IPS-NIHi11 (cell line): Measurements from ENCODE around the gene OSCP1.

Experiments used
- DNase-seq: peaks from one replicate; pipeline ENCODE4 v3.0.0; 2012; ENCODE audit warnings: mixed read lengths, low spot score

The OSCP1 gene

DNA sequence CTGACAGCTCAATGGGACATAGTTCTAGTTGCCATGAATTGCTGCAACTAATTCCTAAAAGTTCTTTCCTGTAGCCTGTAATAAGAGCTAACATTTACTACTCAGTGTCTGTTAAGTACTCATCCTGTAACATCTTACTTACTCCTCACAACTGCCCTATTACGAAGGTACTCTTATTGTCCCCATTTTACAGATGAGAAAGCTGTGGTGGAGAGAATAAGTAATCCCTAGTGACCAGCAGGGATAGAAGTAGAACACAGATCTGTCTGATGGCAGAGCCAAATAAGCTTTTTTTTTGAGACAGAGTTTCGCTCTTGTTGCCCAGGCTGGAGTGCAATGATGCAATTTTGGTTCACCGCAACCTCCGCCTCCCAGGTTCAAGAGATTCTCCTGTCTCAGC, 67.6 kb downstream of the OSCP1 start:
- no peak for DNase-seq

DNA sequence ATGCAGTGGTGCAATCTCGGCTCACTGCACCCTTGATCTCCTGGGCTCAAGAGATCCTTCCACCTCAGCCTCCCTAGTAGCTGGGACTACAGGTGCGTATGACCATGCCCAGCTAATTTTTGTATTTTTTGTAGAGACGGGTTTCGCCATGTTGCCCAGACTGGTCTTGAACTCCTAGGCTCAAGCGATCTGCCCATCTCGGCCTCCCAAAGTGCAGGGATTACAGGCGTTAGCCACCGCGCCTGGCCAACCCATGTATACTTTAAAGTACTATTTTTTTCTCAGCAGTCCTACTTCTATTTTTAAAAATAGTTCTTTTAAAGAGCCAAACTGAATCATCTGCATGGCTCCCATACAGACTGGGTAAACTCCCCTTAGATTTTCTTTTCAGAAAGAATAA, 68.0 kb downstream of the OSCP1 start:
- DNase-seq: no peak

DNA sequence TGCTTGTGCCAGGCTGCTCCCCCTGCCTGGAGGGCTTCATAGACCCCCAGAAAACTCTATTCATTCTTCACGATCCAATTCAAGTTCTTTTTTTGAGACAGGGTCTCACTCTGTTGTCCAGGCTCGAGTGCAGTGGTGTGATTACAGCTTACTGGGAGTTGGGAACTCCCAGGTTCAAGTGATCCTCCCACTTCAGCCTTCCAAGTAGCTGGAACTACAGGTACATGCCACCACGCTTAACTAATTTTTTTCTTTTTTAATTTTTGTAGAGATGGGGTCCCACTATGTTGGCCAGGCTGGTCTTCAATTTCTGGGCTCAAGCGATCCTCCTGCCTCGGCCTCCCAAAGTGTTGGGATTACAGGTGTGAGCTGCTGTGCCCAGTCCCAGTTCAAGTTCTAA, 68.8 kb downstream of the OSCP1 start:
- DNase-seq: no peak

DNA sequence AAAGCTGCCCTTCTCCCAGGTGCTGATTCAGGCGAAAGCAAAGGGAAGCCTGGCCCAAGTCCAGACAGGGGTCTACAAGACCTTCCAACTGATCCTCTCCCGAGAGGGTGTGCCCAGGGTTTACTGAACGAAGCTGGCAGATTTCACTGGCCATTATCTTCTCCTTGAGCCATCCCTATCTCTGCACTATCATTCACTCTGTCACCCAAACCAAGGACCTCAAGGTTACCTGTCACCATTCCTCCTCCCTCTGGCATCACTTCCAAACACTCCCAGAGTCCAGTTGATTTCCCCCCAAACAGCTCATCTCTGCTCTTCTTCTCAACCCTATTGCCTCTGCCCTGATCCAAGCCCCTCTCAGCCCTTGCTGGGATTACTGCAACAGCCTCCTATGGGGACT, 69.5 kb downstream of the OSCP1 start:
- no peak for DNase-seq

DNA sequence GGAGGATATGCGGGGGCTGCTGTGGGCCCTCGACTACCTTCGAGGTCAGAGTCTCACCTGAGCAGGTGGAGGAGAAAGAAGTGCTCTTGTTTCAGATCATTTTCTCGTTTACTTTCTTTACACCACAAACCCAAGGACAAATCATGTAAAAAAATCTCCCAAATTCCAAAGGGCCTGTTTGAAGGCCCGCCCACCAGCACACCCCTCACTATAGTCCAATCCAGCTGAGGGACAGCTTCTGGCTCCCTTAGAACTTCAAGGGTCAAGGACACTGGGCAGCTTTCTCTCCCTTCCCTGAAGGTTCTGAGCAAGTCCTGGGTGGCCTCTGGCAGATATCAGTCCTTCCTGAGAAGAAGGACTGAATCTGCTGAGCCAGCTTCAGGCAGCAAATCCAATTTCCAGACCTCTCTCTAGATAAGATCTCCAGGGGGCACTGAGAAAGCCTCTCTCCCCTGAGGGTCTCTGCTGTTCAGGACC, 70.1 kb downstream of the OSCP1 start:
- DNase-seq: no peak

GRCh38 chr1:36377791-36378492, 72.3 kb downstream of the OSCP1 start:
- no peak for DNase-seq

- no peak for DNase-seq
Measured at GRCh38 chr1:36372617-36373016, 77.6 kb downstream of the OSCP1 start.

GRCh38 chr1:36369061-36369861, 81.0 kb downstream of the OSCP1 start:
- peak; percentile 91 for DNase-seq
